ENCODE data around the gene LRRC72.
"Not testable (repeated sequence)": the region's sequence is repeated elsewhere in the genome, so short reads cannot be mapped to it uniquely, and the experiment has no call there.

The LRRC72 gene
- total RNA-seq, result 0 reads per million in 2 experiments

- DNase-seq (ENCODE audit: low read depth), result no peak
Measured at GRCh38 chr7:16526742-16527540, at the start of gene LRRC72. Gene LRRC72 (plus strand): TSS chr7:16526825. CDS start chr7:16526953, 128 bp downstream.

GRCh38 chr7:16479161-16479560 lies 47.5 kb upstream of the LRRC72 start:
- DNase-seq (ENCODE audit: low read depth), result no peak

GRCh38 chr7:16479591-16479990 lies 47.0 kb upstream of the LRRC72 start:
- no peak for DNase-seq (ENCODE audit: low read depth)

GRCh38 chr7:16484453-16485158 lies 42.0 kb upstream of the LRRC72 start:
- DNase-seq (ENCODE audit: low read depth), result no peak

- DNase-seq (ENCODE audit: low read depth), result no peak
Measured at GRCh38 chr7:16491148-16491547, 35.5 kb upstream of the LRRC72 start.

GRCh38 chr7:16492513-16493062 lies 34.0 kb upstream of the LRRC72 start:
- DNase-seq (ENCODE audit: low read depth), result no peak

GRCh38 chr7:16493266-16493665 lies 33.4 kb upstream of the LRRC72 start:
- no peak for DNase-seq (ENCODE audit: low read depth)

- no peak for DNase-seq (ENCODE audit: low read depth)
Measured at GRCh38 chr7:16494551-16494950, 32.1 kb upstream of the LRRC72 start.

GRCh38 chr7:16494955-16495719 lies 31.5 kb upstream of the LRRC72 start:
- no peak for DNase-seq (ENCODE audit: low read depth)

GRCh38 chr7:16498122-16498521 lies 28.5 kb upstream of the LRRC72 start:
- no peak for DNase-seq (ENCODE audit: low read depth)

- no peak for DNase-seq (ENCODE audit: low read depth)
Measured at GRCh38 chr7:16502303-16502702, 24.3 kb upstream of the LRRC72 start.

GRCh38 chr7:16504019-16504418 lies 22.6 kb upstream of the LRRC72 start:
- no peak for DNase-seq (ENCODE audit: low read depth)

GRCh38 chr7:16506422-16506821 lies 20.2 kb upstream of the LRRC72 start:
- DNase-seq (ENCODE audit: low read depth), result not testable (repeated sequence)

- DNase-seq (ENCODE audit: low read depth), result no peak
Measured at GRCh38 chr7:16509829-16510228, 16.8 kb upstream of the LRRC72 start.

GRCh38 chr7:16511314-16511713 lies 15.3 kb upstream of the LRRC72 start:
- no peak for DNase-seq (ENCODE audit: low read depth)

- no peak for DNase-seq (ENCODE audit: low read depth)
Measured at GRCh38 chr7:16512097-16512496, 14.5 kb upstream of the LRRC72 start.

- DNase-seq (ENCODE audit: low read depth), result no peak
Measured at GRCh38 chr7:16514271-16514670, 12.4 kb upstream of the LRRC72 start.

- DNase-seq (ENCODE audit: low read depth), result no peak
Measured at GRCh38 chr7:16514729-16515128, 11.9 kb upstream of the LRRC72 start.

- DNase-seq (ENCODE audit: low read depth), result no peak
Measured at GRCh38 chr7:16515785-16516685, 10.6 kb upstream of the LRRC72 start.

- not testable (repeated sequence) for DNase-seq (ENCODE audit: low read depth)
Measured at GRCh38 chr7:16519985-16520384, 6.6 kb upstream of the LRRC72 start.

- no peak for DNase-seq (ENCODE audit: low read depth)
Measured at GRCh38 chr7:16524332-16524731, 2.3 kb upstream of the LRRC72 start.
